Ovary (tissue), 9 donors: Measurements from ENCODE around the gene RABAC1. TPM values are rescaled to one million over a fixed set of nuclear protein-coding genes. Genes with fewer than 3 reads are reported as not detected.

Experiments
- DNase-seq, 5 donors: peaks; one replicate each; pipeline ENCODE4 v3.0.0-alpha.2; 2019 to 2020
- H3K27ac ChIP-seq, 2 donors: fragments of 200-600 bp; one replicate each; pipeline versions ENCODE4 v1.5.1 to v1.8.0; 2019 to 2022
- H3K27me3 ChIP-seq: fragments of 200-600 bp; one replicate; pipeline ENCODE4 v1.8.0; 2022
- H3K36me3 ChIP-seq: fragments of 200-600 bp; sonication (generic); one replicate; pipeline ENCODE4 v1.5.1; 2019
- H3K4me1 ChIP-seq: one replicate; pipeline ENCODE4 v1.8.1; 2013; ENCODE audit warnings: mild to moderate bottlenecking, moderate library complexity; ENCODE audit not compliant: insufficient read depth
- H3K4me3 ChIP-seq: fragments of 200-600 bp; sonication (generic); one replicate; pipeline ENCODE4 v1.5.1; 2017
- H3K9me3 ChIP-seq, 2 donors: fragments of 200-600 bp in 1 of 2; sonication (generic) in 1 of 2; one replicate each; pipeline versions ENCODE4 v1.5.1 to v1.8.1; 2013 to 2019; ENCODE audit warnings: mild to moderate bottlenecking in 1 of 2, moderate library complexity in 1 of 2
- CTCF ChIP-seq, 3 donors: fragments of 450-650 bp in 2 of 3; fragments of 200-600 bp in 1 of 3; IDR thresholded peaks; one replicate each; pipeline versions ENCODE4 v1.5.1 to v1.8.0; 2016 to 2022; ENCODE audit warnings: antibody characterized with exemption in 3 of 3, mild to moderate bottlenecking in 1 of 3
- EP300 ChIP-seq: sonication (generic); formaldehyde crosslinking; IDR thresholded peaks from one replicate; pipeline ENCODE4 v1.6.1; 2017; ENCODE audit warnings: antibody characterized with exemption
- POLR2A ChIP-seq: fragments of 450-650 bp; IDR thresholded peaks from one replicate; pipeline ENCODE4 v1.6.1; 2017; ENCODE audit warnings: antibody characterized with exemption, mild to moderate bottlenecking, moderate library complexity
- WGBS, 3 donors: extraction: QIAGEN DNeasy Blood & Tissue Kit in 1 of 3; methylation state at CpG; one replicate each; pipeline versions ENCODE4 v1.1.5 to v1.1.7; 2013 to 2017; 5-methylcytosine and 5-hydroxymethylcytosine counted together
- intact Hi-C, 4 donors: fragments of 100-400 bp; cut with DNase I; formaldehyde crosslinking; loops; one replicate each; pipeline versions ENCODE4 v1.11.0 to v1.15.1; 2022 to 2023
- polyA plus RNA-seq, 2 donors: library from polyadenylated mRNA; stranded (reverse); fragments of 200-250 nt in 1 of 2; fragments of 350-450 nt in 1 of 2; fragmentation: Illumina TruSeq in 1 of 2; extraction: RNeasy Lipid Tissue Mini Kit (QIAGEN cat#74804) in 1 of 2; gene quantifications; one replicate each; pipeline ENCODE4 v1.2.3, GENCODE V29; 2013 to 2014
- total RNA-seq, 7 donors: library from RNA; depleted of rRNA in 2 of 7; stranded (reverse); fragments of >200 nt in 2 of 7; fragmentation: NEBNext Ultra II Directional in 3 of 7; extraction: Animal tissue kit (Norgen Biotek cat#: 25700) in 3 of 7; gene quantifications; one replicate each; pipeline versions ENCODE4 v1.1.0 to v1.2.4, GENCODE V29; 2016 to 2023
- donor health status: DM: no; HTN: no; CAD: no; lungs with moderate emphysema.
- donor health status: DM: no; HTN: no; CAD: no.
- donor health status: Bipolar disorder and iron deficiency.
- donor health status: DM: yes; HTN: yes; CAD: no.
- donor health status: DM: no; HTN: no; CAD: no.
- donor health status: DM: yes; HTN: yes; CAD: no.

The RABAC1 gene
- total and polyA plus RNA-seq, 9 donors: 21.2 to 224 (median 147) TPM

DNA sequence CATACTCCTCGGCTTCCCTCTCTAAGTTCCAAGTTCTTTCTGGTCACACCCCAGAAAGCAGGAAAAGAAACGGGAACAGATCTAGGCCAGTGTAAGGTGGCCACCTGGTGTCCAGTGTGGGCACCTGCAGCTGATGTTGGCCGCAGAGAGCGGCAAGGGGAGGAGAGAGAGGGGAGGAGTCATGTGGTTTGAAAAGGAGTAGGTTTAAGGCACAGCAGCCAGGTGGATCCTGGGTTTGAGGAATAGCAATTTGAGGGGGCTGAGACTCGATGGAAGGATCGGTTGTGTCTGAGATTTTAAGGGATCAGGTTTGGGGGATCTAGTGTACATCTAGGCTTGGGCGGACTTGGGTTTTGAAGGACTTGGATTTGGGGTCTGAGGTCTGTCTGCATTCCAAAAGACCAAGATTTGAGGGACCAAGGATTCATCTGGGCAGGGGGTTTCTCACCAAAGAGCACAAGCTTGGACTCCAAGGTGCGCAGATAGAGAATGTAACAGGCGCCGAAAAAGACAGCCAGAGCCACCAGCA lies 1.2 kb downstream of the RABAC1 start:
- peak; percentile 58 to 74 (median 65) for DNase-seq
- H3K27ac ChIP-seq: peak overlapping the region; percentile 82 to 87

GRCh38 chr19:41957161-41957837 lies 1.8 kb downstream of the RABAC1 start:
- DNase-seq: no peak
- intact Hi-C loops: loop anchor here in 1 of 4 donors (5.0 kb wide), 1 partner anchor 95 kb away; the partner anchor contains the start of gene RPS19
- TF ChIP-seq EP300 (no peak), CTCF (IDR thresholded peaks at IDR 0.05) (no peak), POLR2A (no peak)
- Histone ChIP-seq H3K36me3 (no peaks in the 10 kb centered on the region), H3K4me1 (peaks cover 1% of the 10 kb centered on the region), H3K4me3 (no peak overlapping the region), H3K27me3 (no peaks in the 10 kb centered on the region), H3K27ac (no peak overlapping the region), H3K9me3 (no peaks in the 10 kb centered on the region)
- WGBS, 3 donors: 71 to 77% (median 73%) methylated on average over 11 of the region's 11 CpGs

More for the DNA sequence above, 1.2 kb downstream of the RABAC1 start:
- no peaks in the 10 kb centered on the region for H3K36me3 ChIP-seq
- TF ChIP-seq EP300 (no peak), CTCF (IDR thresholded peaks at IDR 0.05) (peak; percentile 54 to 61 (median 54))
- H3K4me3 ChIP-seq: peak overlapping the region; percentile 93
- H3K4me1 ChIP-seq: peaks cover 1% of the 10 kb centered on the region
- 15 to 19% (median 18%) methylated on average over 10 of the region's 10 CpGs for WGBS, 3 donors
- no peaks in the 10 kb centered on the region for H3K27me3 ChIP-seq
- intact Hi-C loops: loop anchor here in 1 of 4 donors (5.0 kb wide), 1 partner anchor 96 kb away; the partner anchor contains the start of gene RPS19
- no peaks in the 10 kb centered on the region for H3K9me3 ChIP-seq

DNA sequence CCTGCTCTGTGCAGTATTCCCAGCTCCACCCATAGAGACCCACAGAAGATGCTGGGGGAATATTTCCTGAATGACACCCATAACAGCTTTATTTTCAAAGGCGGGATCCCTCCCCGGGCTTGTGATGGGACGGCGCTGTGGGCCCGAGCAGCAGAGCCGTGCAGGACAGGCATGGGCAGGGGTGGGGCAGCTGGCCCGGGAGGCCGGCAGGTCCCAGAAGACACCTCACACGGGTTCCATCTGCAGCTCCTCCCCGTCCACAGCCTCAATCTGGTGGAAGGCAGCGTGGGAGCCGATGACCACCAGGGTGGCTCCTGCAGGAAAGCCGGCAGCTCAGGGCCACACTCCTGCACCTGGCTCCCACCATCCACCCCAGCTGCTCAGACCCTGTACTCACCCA lies 2.5 kb downstream of the RABAC1 start:
- TF ChIP-seq CTCF (IDR thresholded peaks at IDR 0.05) (no peak), EP300 (no peak), POLR2A (no peak)
- no peaks in the 10 kb centered on the region for H3K27me3 ChIP-seq
- H3K36me3 ChIP-seq: no peaks in the 10 kb centered on the region
- no peak overlapping the region for H3K27ac ChIP-seq
- no peaks in the 10 kb centered on the region for H3K9me3 ChIP-seq
- no peak for DNase-seq
- H3K4me3 ChIP-seq: no peak overlapping the region
- intact Hi-C loops: loop anchor here in 1 of 4 donors (5.0 kb wide), 1 partner anchor 94 kb away; the partner anchor contains the start of gene RPS19
- 77 to 85% (median 81%) methylated on average over 13 of the region's 13 CpGs for WGBS, 3 donors
- peaks cover 1% of the 10 kb centered on the region for H3K4me1 ChIP-seq

GRCh38 chr19:41955521-41955920 lies 3.6 kb downstream of the RABAC1 start:
- intact Hi-C loops: loop anchor here in 1 of 4 donors (5.0 kb wide), 1 partner anchor 93 kb away; the partner anchor contains the start of gene RPS19
- 57 to 60% (median 58%) methylated on average over 7 of the region's 7 CpGs for WGBS, 3 donors

More at GRCh38 chr19:41955521-41955920, 3.6 kb downstream of the RABAC1 start:
- no peak for DNase-seq
- Histone ChIP-seq H3K9me3 (no peaks in the 10 kb centered on the region), H3K4me3 (no peak overlapping the region), H3K36me3 (no peaks in the 10 kb centered on the region), H3K27me3 (no peaks in the 10 kb centered on the region), H3K4me1 (peaks cover 1% of the 10 kb centered on the region), H3K27ac (no peak overlapping the region)
- no peak for TF ChIP-seq POLR2A
- TF ChIP-seq EP300: no peak
- TF ChIP-seq CTCF (IDR thresholded peaks at IDR 0.05): no peak
